ENCODE measurements around the gene KRTAP20-3. TPM values are rescaled to one million over a fixed set of nuclear protein-coding genes. Genes with fewer than 3 reads are reported as not detected.

The KRTAP20-3 gene
- total and polyA plus RNA-seq, 2 experiments from 2014 or later = not detected

- Histone ChIP-seq H3K79me2 (replicated peaks; ENCODE audit: insufficient read depth) (no peaks in the 10 kb centered on the region), H3K4me2 (no peak overlapping the region), H3K27me3 (ENCODE audit: insufficient read depth) (no peaks in the 10 kb centered on the region), H3K4me1 (ENCODE audit: insufficient read depth) (no peaks in the 10 kb centered on the region), H3K27ac (ENCODE audit: low read depth) (no peak overlapping the region), H3F3A (replicated peaks; ENCODE audit: low read depth) (no peaks in the 10 kb centered on the region), H2AFZ (no peak overlapping the region), H3K36me3 (ENCODE audit: insufficient read depth) (no peaks in the 10 kb centered on the region), H4K20me1 (replicated peaks; ENCODE audit: insufficient read depth) (no peaks in the 10 kb centered on the region), H3K4me3 (no peak overlapping the region), H3K9me2 (ENCODE audit: insufficient read depth) (0 out of 2 replicates have a peak, but pooled peaks cover 8% of the 10 kb centered on the region)
- Mint-ChIP-seq H3K9me3 (peaks cover 3% of the 10 kb centered on the region; the same call in 2 of the 3 replicates), H3K27me3 (ENCODE audit: insufficient read depth, low read depth, poor library complexity) (no peaks in the 10 kb centered on the region), H3K4me1 (no peaks in the 10 kb centered on the region), H3K36me3 (ENCODE audit: low read depth) (no peaks in the 10 kb centered on the region), H3K27ac (no peak overlapping the region), H3K4me3 (no peak overlapping the region)
- no peak for DNase-seq (ENCODE audit: low spot score)
- TF ChIP-seq NANOG (IDR thresholded peaks at IDR 0.05; ENCODE audit: borderline replicate concordance) = no peak
- no peak for TF ChIP-seq EZH2phosphoT487 (IDR thresholded peaks at IDR 0.05; ENCODE audit: unreplicated experiment)
- TF ChIP-seq ZNF462 (CRISPR knock-in tag; IDR thresholded peaks at IDR 0.05) = no peak
- no peak for TF ChIP-seq REST (IDR thresholded peaks at IDR 0.05; ENCODE audit: unreplicated experiment)
- TF ChIP-seq EZH2 (IDR thresholded peaks at IDR 0.05; ENCODE audit: low read depth, unreplicated experiment) = no peak
- TF ChIP-seq CTCF (conservative IDR thresholded peaks at IDR 0.05; ENCODE audit: low read depth in 2 of 2) = no peak
- no peak for TF ChIP-seq ETS1 (IDR thresholded peaks at IDR 0.05)
- TF ChIP-seq ZNF331 (CRISPR knock-in tag; IDR thresholded peaks at IDR 0.05; ENCODE audit: low read depth) = no peak
- no peak for TF ChIP-seq CREB1 (CRISPR knock-in tag; IDR thresholded peaks at IDR 0.05; ENCODE audit: low read depth)
- no peak for TF ChIP-seq POLR2AphosphoS5 (IDR thresholded peaks at IDR 0.05; ENCODE audit: low read depth)
- no peak for TF ChIP-seq STAT1 (IDR thresholded peaks at IDR 0.05; ENCODE audit: unreplicated experiment)
- TF ChIP-seq JUNB (IDR thresholded peaks at IDR 0.05; ENCODE audit: unreplicated experiment) = no peak
- no peak for TF ChIP-seq ZNF114 (CRISPR knock-in tag; IDR thresholded peaks at IDR 0.05)
- no peak for ATAC-seq
Observed at GRCh38 chr21:30638686-30639085, 4.0 kb upstream of the KRTAP20-3 start.

Data from GM23338 (cell line).